Inferior parietal cortex (tissue), 1 donor: ENCODE results near the gene SNAPC4.

Source experiments
- DNase-seq: peaks from one replicate; pipeline ENCODE4 v3.0.0-alpha.2; 2016; ENCODE audit errors: extremely low spot score

Gene SNAPC4

DNA sequence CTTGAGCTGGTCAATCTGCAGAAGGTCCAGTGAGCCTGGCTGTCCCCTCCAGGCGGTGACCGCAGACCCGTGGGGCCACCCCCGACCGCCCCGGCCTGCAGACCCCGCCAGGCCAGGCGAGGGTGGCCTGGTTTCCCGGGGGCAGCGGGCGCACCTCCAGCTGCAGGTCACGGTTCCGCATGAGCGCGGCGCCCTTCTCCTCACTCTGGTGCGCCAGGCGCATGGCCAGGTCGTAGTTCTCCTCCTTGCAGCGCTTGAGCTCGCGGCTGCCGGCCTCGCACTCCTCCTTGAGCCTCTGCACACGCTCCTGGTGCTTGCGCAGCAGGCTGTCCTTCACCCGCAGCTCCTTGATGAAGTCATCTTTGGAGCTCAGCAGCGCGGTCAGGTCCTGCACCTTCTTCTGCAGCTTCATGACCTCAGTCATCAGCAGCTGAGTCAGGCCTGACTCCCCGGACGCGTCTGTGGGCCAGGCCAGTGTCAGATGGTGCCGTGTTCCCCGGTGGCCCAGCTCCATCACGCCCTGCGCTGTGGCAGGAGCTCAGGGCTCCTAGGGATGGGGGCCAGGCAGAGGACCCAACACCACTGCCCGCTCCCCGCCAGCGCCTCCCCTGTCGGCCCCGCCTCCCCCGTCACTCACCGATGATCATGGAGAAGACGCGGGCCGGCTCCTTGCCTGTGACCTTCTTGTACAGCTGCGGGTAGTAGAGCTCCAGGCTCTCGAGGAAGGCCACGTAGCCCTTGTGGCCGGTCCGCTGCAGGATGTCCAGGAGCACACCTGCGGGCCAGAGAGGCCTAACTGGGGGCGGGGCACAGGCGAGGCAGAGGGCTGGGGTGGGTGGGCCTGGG lies 29.1 kb downstream of the SNAPC4 start:
- DNase-seq, result no peak

DNA sequence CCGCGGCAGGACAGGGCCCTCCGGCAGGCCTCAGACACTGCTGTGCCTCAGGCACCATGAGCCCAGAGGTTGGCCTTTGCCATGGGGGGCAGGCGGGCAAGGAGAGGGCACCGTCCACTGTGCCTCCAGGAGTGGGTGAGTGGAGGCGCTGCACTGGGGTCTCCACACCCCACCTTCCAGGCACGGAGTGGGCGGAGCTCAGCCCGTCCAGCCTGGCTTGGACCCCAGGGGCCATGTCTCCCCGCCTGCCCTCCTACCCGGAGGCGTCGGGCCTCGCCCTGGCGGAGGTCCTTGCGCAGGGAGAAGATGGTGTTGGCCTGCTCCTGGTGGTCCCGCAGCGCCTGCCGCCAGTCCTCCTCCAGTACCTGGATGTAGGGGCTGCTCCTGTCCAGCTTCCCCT lies 29.9 kb downstream of the SNAPC4 start:
- DNase-seq, result no peak

DNA sequence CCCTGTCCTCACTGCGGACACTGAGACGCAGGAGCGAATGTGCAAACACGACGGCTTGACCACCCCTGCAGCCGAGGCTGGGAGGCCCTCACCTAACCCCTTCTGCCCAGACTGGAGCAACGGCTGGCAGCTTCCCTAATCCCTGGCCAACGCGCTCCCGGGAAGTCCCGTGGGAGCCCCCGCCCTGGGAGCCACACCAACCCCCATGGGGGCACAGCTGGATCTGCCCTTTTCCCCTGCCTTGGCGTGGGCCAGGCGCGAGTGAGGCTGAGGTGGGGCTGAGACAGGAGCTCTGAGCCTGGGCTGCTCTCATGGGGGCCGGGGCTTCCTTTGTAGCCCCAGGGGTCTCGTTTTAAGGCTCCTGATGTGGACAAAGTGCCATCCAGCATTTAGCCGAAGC lies 31.8 kb downstream of the SNAPC4 start:
- no peak for DNase-seq

DNA sequence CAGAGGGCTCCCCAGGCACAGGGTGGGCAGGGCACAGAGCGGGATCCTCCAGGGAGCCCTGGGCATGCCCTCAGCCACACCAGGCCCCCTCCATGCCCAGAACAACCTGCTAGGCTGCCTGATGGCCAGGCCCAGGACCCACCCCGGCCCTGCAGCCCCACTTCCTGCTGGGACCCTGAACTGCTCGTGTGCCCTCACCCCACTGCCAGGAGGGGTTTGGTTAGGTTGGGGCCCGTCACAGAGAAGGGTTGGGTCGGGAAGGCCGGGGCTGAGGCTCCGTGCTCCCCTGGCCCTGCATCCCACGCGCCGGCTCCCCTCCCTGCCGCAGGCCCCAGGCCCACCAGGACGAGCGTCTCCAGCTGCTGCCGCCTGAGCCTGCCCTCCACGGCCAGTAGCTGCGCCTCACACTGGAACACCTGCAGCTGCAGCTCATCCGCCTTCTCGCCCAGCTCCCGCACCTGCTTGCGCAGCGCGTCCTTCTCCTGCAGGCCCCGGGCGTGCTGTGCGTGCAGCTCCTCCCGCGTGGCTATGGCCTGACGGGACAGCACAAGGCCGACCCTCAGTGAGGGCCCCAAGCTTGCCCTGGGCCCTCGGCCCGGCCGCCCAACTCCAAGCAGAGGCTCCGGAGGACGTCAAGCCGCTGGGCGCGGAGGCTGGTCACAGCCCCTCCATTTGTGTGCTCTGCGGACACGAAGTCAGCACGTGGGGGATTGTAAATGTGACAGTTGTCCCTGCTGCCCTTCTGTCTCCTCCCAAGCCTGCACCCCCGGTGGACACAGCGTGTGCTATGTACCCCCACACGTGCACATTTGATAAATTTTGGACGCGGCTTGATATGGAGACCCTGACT lies 32.4 kb downstream of the SNAPC4 start:
- no peak for DNase-seq

DNA sequence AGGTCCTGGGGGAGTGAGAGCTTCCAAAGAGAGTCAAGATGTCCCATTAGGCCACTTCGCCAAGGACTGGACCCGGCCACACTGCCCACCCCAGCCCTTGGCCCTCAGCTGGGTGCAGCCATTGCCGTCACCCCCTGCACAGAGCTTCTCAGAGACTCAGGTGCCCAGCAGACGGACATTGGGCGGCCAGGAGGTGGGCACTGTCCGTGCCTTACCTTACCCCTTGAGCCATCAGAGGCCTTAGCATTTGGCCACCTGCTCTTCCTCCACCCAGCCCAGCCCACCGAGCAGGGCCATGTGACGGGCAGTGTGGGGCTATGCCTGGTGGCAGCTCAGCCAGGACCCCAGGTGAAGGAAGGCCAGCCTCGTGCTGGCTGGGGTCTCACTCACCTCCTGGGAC lies 33.1 kb downstream of the SNAPC4 start:
- DNase-seq, result no peak

DNA sequence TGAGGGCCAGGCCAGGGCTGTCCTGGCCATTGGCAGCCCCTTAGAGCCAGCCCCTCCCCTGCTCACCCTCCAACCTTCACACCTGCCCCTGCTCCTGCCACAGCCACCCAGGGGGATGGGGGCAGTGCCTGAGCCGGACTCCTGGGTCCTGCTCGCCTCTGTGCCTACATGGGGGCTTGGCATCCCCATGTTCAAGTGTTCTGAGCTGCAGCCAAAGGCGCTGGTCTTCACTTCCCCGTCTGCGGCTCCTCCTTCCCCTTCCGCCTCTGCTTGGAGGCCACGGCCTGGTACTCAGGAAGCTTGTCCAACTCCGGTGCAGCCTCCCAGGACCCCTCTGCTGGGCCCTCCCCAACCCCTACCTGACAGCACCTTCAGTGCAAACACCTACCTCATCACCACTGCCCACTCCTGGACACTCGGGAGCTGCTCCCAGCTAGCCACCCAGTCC lies 34.2 kb downstream of the SNAPC4 start:
- DNase-seq, result no peak

DNA sequence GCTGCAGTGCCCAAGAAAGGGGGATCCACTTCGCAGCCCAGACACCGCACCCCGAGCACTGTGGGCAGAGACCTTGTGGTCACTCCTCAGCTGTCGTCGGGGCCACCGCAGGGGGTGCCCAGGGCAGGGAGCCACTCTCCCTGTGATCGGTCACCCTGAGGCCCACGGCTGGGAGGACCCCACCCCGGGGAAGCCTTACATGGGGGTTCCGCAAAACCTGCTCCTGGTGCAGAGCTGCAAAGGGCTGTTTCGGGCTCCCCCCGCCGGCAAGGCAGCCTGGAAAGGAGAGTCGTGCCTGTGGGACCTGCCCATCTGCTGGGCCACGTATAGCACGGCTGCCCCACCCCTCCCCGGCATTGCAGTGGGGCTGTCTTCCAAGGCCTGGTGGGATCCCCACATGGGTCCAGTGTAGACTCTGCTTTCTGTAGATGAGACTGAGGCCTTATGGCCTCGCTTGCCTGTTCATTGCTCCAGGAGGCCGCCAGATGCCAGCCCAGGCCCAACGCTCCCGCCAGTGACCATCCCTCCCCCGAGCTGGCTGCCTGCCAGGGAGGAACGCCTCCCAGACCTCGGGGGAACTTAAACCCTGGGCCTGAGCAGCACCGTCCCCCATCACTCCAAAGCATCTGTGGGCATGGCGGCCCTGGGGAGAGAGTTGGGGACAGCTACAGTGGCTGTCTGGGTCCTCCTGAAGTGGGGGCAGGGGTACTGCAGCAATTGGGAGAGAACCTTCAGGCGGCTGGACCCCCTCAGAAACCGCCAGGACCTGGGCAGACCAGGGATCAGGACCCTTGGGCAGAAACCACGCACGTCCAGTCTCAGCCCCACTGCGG lies 34.8 kb downstream of the SNAPC4 start:
- DNase-seq, result no peak

DNA sequence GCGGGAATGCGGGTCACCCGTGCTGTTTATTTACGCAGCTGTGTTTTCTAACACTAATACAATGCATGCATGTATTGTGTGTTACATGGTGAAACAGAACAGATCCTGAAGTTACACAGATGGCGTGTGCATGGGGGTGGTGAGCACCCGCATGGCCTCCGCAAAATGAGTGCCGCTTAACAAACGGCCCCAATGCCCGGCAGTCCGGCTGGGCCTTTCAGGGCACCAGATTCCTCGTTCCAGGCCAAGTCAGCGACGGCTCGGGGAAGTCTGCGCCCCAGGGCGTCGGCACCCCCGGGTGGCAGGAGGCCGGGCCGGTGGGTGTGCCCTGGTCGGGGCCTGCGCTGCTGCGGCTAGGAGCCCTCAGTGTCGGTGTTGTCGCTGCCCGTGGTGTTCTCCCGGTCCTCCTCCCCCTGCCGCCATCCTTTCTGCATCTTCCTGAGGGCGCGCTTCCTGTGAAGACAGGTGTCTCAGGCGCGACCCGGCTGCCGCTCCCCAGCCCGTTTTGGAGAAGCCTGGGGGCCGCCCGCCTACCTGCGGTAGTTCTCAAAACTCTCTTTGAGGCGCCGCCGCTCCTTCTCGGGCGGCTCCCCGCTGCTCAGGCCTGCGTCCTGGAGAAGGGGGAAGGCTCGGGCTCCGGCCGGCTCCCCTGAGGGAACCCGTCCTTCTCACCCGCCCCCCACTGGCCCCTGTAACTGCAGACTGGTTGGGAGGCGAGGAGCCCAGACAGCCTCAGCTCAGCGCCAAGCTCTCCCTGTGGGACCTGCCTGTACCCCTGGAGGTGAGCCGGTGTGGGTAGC lies 35.8 kb downstream of the SNAPC4 start:
- no peak for DNase-seq

DNA sequence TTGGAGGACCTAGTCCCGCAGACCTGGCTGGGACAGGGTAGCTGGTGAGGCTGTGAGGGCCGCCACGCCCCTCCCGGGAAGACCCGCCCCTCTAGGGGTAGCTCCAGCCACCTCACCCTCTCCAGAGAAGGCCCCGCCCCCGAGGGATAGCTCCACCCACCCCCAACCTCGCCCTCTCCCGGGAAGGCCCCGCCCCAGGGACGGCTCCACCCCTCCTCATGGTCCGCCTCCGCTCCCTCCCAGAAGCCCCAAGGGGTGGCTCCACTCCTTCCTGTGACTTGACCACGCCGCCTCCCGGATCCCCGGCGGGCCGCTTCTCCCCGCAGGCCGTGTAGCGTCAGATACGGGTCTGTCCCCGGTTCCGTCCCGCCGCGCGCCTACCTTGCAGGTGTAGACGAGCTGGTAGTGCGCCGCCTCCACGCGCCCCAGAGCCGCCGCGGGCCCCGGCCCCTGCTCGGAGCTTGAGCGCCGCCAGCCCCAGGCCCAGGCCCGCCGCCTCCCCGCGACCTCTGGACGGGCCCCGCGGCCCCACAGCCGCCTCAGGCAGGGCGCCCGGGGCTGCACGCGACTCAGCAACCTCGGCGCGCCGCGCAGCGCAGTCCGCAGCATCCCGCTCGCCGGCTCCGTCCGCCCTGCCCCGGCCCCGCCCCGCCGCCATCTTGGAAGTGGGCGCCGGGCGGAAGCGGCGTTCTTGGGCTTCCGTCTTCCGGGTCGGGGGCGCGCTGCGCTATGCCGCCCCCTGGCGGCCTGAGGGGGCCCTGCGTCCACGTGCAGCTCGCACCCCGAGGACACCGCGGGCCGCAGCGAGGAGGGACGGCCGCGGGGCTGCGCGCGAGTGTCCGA lies 36.6 kb downstream of the SNAPC4 start, which contains the start of gene DNLZ:
DNLZ (minus strand) TSS at position 639 of the 843 bp plus-strand sequence; CDS start at position 609, 30 bp downstream.
- DNase-seq, result peak; percentile 85

DNA sequence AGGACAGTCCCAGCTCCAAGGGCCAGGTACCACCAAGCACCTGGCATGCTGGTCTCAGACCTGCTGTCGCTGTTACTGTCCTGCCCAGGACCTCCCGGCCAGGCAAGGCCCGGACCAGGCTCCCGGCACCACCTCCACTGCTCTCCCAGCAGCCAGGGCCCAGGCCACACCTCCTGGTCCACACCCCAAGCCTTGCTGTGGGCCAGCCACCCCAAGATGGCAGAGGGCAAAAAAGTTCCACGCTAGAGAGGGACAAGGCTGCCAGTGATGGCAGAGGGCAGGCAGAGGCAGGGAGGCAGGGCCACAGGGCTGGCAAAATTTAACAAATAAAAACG lies 37.6 kb downstream of the SNAPC4 start:
- DNase-seq, result no peak

DNA sequence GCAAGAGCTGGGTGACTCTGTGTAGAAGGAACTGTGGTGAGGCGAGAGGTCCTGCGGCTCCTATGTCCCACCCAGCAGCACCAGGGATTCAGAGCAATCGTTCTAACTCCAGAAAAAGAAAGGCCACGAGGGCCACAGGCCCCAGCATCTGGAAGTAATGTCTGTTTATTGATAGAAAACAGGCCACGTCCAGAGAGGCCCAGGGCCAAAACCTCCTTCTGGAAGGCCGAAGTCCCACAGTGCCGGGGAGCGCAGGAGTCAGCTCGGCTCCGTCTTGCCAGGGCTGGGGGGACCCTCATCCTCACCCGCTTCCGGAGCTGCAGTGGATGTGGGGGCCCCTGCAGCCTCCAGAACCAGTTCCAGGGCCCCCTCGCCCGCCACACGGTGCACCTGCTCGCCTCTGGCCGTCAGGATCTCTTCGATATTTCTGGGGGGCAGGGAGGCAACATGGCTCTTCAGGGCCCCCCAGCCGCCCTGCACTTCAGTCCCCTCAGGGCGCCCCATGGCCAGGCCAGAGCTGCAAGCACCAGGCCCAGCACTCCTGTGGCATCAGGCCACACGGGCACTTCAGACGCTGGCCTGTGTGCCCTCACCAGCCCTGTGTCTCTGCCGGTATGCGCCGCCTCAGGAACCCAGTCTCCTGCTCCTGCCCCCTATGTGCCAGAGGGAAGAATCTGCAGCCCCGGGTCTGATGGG lies 38.1 kb downstream of the SNAPC4 start:
- DNase-seq, result no peak

DNA sequence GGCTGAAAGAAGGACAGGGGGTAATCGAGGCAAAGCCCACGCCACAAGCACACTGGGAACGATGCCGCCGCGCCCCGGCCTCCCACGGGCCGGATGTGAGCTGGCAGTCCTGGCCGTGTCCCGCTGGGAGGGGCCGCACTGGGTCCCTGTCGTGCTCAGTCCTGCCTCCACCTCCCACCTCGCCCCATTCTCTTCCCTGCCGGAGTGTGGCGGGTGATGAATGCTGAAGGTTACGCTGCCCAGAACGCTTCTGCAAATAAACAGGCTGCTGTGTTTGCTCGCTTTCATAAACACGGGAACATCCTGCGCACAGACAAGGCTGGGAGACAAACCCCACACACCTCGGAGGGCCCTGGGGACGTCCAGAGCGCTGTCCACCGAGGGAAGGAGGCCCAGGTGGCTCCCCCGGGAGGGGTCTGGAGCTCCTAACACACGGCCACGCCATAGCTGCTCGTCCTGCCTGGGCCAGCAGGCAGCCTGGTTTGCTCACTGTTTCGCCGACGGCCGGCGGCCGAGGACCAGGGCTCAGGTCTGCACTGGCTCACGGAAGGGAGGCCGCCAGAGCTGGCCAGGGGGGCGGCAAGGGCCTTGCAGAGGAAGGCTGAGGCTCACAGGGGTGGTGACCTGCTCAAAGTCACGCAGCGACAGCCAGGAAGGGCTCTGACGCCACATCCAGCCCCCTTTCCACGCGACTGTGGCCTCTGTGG lies 38.8 kb downstream of the SNAPC4 start:
- DNase-seq, result no peak

DNA sequence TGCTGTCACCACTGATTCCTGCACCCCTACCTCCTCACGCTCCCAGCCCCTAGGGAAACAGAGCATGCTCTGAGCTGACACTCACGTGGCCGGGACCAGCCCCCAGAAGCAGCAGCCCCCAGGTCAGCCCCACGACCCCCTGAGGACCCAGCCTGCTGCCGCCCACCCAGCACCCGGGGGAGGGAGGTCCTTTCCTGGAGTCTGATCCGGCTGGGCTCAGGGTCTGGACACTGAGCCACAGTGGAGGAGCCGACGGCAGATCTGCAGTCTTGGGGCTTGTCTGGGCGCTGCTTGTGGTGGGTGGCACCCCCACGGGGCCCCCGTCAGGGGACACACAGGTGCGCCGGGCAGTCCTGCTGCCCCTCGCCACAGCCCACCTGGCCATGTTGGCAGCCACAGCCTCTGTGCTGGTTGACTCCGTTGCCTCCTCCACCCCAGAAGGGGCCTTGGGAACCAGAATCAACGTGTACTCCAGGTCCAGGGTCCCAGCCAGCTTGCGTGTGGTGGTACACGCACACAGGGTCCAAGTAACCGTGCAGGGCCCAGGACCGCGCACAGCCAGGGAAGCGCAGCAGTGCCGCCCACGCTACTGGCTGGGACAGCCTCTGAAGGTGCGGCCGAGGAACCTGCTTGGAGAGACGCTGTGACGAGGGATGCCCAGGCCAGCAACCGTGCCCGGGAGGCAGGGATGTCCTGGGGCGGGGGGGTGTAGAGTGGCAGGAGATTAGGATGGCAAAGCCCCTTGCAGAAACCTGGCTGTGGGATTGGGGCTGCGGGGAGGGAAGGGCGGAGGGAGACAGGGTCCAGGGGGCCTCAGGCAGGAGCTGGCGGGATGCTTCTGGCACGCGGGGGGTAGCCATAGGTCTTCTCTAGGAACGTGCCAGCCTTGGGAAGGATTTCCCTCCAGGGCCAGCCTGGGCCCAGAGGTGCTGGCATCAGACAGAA lies 39.9 kb downstream of the SNAPC4 start:
- DNase-seq, result no peak

DNA sequence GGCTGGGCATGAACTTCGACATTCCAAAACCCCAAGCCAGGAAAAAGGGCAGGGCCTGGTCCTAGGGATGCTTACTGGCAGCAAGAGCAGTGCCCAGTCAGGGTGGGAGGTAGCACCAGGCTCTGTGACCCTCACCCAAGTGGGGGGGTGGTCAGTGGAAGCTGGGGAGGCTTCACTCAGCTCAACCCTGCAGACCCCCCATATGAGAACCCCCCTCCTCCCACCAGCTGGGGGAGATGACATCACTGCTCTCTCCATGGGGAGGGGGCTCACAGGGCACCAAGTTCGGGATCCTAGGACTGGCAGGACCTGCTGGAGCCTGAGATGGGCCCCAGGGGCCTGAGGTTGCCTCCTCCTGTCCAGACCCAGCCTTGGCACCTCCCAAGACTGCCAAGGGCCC lies 41.1 kb downstream of the SNAPC4 start:
- DNase-seq, result no peak

DNA sequence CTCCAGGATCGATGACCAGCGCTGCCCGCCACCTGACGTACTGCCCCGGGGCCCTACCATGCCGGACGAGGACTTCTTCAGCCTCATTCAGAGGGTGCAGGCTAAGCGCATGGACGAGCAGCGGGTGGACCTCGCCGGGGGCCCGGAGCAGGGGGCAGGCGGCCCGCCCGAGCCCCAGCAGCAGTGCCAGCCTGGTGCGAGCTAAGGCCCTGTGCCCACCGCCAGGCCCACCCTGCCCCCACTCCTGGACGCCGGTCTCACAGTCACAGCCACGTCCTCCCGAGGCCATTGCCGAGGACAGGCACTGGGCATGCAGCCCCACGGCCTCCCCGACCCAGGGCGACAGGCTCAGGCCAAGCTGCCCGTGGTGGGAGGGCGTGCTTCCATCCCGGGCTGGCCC lies 42.0 kb downstream of the SNAPC4 start:
- no peak for DNase-seq

DNA sequence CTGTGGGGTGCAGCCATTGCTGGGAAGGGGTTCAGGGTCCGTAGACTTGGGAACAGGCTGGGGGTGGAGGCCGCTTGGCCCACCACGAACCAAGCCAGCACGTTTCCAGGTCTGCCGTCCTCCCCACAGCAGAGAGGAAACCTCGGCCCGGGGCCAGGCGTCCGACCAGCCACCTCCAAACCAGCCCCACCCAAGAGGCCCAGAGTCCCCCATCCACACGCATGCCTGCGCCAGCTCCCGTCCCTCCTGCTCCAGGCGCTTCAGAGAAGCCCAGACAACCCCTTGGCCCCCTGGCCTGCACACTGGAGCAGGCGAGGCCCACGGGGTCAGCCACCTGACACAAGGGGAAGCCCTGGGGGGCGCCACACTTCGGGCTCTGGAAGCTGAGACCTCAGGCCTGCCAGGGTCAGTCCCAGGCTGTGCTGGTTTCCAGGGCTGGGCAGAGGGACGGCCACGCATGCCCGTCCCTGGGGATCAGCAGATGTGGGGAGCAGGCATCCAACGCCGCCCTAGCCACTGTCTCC lies 42.7 kb downstream of the SNAPC4 start:
- DNase-seq, result no peak
